GM23338 (cell line): ENCODE measurements around the gene RHOBTB3. TPM values are rescaled to one million over a fixed set of nuclear protein-coding genes. Genes with fewer than 3 reads are reported as not detected.

ENCODE experiments used
- ATAC-seq: fragments of 200-7000 bp; cut with Tn5 transposase; 3 replicates; pipeline ENCODE4 v1.9.1; 2020
- DNase-seq: peaks from one replicate; pipeline ENCODE4 v3.0.0-alpha.2; 2015; ENCODE audit warnings: low spot score
- H2AFZ ChIP-seq: fragments of 200-600 bp; sonication (generic); 2 replicates; pipeline ENCODE4 v1.8.0; 2016; ENCODE audit warnings: antibody characterized with exemption, mild to moderate bottlenecking, moderate library complexity
- H3F3A ChIP-seq: fragments of 200-600 bp; sonication (generic); replicated peaks from 2 replicates; pipeline ENCODE4 v1.8.0; 2017; ENCODE audit warnings: antibody characterized with exemption, mixed run types, low read depth
- H3K27ac ChIP-seq: fragments of 200-600 bp; sonication (generic); 2 replicates; pipeline ENCODE4 v1.6.1; 2016; ENCODE audit warnings: low read depth
- H3K27me3 ChIP-seq: fragments of 200-600 bp; sonication (generic); 2 replicates; pipeline ENCODE4 v1.8.0; 2016; ENCODE audit warnings: mild to moderate bottlenecking, mixed run types, moderate library complexity; ENCODE audit not compliant: insufficient read depth
- H3K36me3 ChIP-seq: fragments of 200-600 bp; sonication (generic); 2 replicates; pipeline ENCODE4 v1.8.0; 2016; ENCODE audit warnings: mild to moderate bottlenecking; ENCODE audit not compliant: insufficient read depth
- H3K4me1 ChIP-seq: fragments of 200-600 bp; sonication (generic); 2 replicates; pipeline ENCODE4 v1.8.0; 2016; ENCODE audit warnings: mild to moderate bottlenecking, moderate library complexity; ENCODE audit not compliant: insufficient read depth
- H3K4me2 ChIP-seq: fragments of 200-600 bp; sonication (generic); 2 replicates; pipeline ENCODE4 v1.7.1; 2017; ENCODE audit warnings: mixed run types
- H3K4me3 ChIP-seq: fragments of 200-600 bp; sonication (generic); 2 replicates; pipeline ENCODE4 v1.6.1; 2016; ENCODE audit warnings: mixed run types
- H3K79me2 ChIP-seq: fragments of 200-600 bp; sonication (generic); replicated peaks from 2 replicates; pipeline ENCODE4 v1.8.0; 2017; ENCODE audit warnings: mild to moderate bottlenecking; ENCODE audit not compliant: insufficient read depth
- H3K9me2 ChIP-seq: fragments of 200-600 bp; sonication (generic); 2 replicates; pipeline ENCODE4 v1.8.0; 2017; ENCODE audit not compliant: insufficient read depth
- H4K20me1 ChIP-seq: fragments of 200-600 bp; sonication (generic); replicated peaks from 2 replicates; pipeline ENCODE4 v1.8.0; 2017; ENCODE audit warnings: mild to moderate bottlenecking; ENCODE audit not compliant: insufficient read depth
- H3K27ac Mint-ChIP-seq: 2 replicates; pipeline ENCODE4 v1.8.0; 2020; ENCODE audit warnings: inconsistent platforms, mild to moderate bottlenecking, moderate library complexity, mixed read lengths
- H3K27me3 Mint-ChIP-seq: 3 replicates; pipeline ENCODE4 v1.8.0; 2022; ENCODE audit warnings: low read depth, mild to moderate bottlenecking, moderate library complexity, mixed read lengths, inconsistent platforms; ENCODE audit not compliant: insufficient read depth, poor library complexity
- H3K36me3 Mint-ChIP-seq: 3 replicates; pipeline ENCODE4 v1.8.0; 2021; ENCODE audit warnings: low read depth, mild to moderate bottlenecking, inconsistent platforms, moderate library complexity, mixed read lengths
- H3K4me1 Mint-ChIP-seq: 3 replicates; pipeline ENCODE4 v1.8.0; 2020; ENCODE audit warnings: mild to moderate bottlenecking, inconsistent platforms, mixed read lengths
- H3K4me3 Mint-ChIP-seq: 3 replicates; pipeline ENCODE4 v1.8.0; 2021; ENCODE audit warnings: moderate library complexity, mild to moderate bottlenecking, inconsistent platforms, mixed read lengths
- H3K9me3 Mint-ChIP-seq: 3 replicates; pipeline ENCODE4 v1.8.0; 2020; ENCODE audit warnings: moderate library complexity, mild to moderate bottlenecking, inconsistent platforms, mixed read lengths
- CREB1 ChIP-seq: fragments of 250-450 bp; sonication (Bioruptor Pico); IDR thresholded peaks from 2 replicates; pipeline ENCODE4 v1.5.0; 2020; ENCODE audit warnings: low read depth, mild to moderate bottlenecking, moderate library complexity
- CTCF ChIP-seq, 2 experiments: fragments of 200-600 bp in 1 of 2; sonication (generic) in 1 of 2; conservative IDR thresholded peaks; 2 replicates each; pipeline versions ENCODE4 v1.5.1 to v1.6.1; 2016 to 2017; ENCODE audit warnings: antibody characterized with exemption in 2 of 2, low read depth in 2 of 2, mild to moderate bottlenecking in 2 of 2, moderate library complexity in 1 of 2
- NANOG ChIP-seq: IDR thresholded peaks from 2 replicates; pipeline ENCODE4 v1.6.1; 2016; ENCODE audit warnings: antibody characterized with exemption, borderline replicate concordance
- POLR2AphosphoS5 ChIP-seq: IDR thresholded peaks from 2 replicates; pipeline ENCODE4 v1.6.1; 2016; ENCODE audit warnings: antibody characterized with exemption, low read depth
- ZNF114 ChIP-seq: fragments of 250-450 bp; sonication (Bioruptor Pico); IDR thresholded peaks from 2 replicates; pipeline ENCODE4 v1.5.0; 2020; ENCODE audit warnings: mild to moderate bottlenecking, moderate library complexity
- ZNF331 ChIP-seq: fragments of 250-450 bp; sonication (Bioruptor Pico); IDR thresholded peaks from 2 replicates; pipeline ENCODE4 v1.5.0; 2020; ENCODE audit warnings: low read depth, mild to moderate bottlenecking, moderate library complexity
- ZNF462 ChIP-seq: fragments of 250-450 bp; sonication (Bioruptor Pico); IDR thresholded peaks from 2 replicates; pipeline ENCODE4 v1.5.0; 2020; ENCODE audit warnings: mild to moderate bottlenecking, moderate library complexity
- polyA plus RNA-seq: library from polyadenylated mRNA; unstranded; fragments of >200 nt; fragmentation: Nextera tagmentation; extraction: Ambion mirVana; gene quantifications from 2 replicates; pipeline ENCODE4 v1.2.1, GENCODE V29; 2016
- total RNA-seq: library from RNA; depleted of rRNA; stranded (reverse); fragments of >200 nt; shearing (Covaris generic); gene quantifications from 2 replicates; pipeline ENCODE4 v1.2.3, GENCODE V29; 2014

The RHOBTB3 gene
- total and polyA plus RNA-seq, 2 experiments from 2014 or later = 10.0 to 13.4 TPM

DNA sequence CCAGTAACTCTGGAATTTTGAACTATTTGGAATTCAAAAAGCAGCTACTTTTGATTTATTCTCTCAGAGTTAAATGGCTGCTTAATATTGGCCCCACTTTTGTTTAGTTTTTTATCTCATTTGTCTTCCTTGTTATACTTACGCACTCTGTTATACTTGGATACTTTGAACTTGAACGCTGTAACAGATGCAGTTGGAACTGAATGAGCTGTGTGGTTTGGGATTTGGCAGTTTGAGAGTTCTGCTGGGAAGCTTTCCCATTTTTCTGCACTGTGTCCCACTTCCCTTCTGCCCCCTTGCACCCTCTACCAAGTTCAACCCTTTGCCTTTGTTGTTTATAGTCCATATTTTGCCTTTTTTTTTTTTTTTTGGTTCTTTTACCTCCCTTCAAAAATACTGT is 3.8 kb downstream of the RHOBTB3 start:
- H3K4me2 ChIP-seq = no peak overlapping the region
- no peak overlapping the region for H3K4me3 ChIP-seq
- Mint-ChIP-seq H3K27ac (no peak overlapping the region), H3K27me3 (peaks cover 10% of the 10 kb centered on the region), H3K4me3 (no peak overlapping the region), H3K9me3 (no peaks in the 10 kb centered on the region), H3K4me1 (peaks cover 13% of the 10 kb centered on the region), H3K36me3 (no peaks in the 10 kb centered on the region; the same call in 2 of the 3 replicates)
- H4K20me1 ChIP-seq = no peaks in the 10 kb centered on the region; the same call in 1 of the 2 replicates
- DNase-seq (no peak), ATAC-seq (no peak)
- no peak overlapping the region for H2AFZ ChIP-seq
- H3F3A ChIP-seq = no peaks in the 10 kb centered on the region
- peaks cover 4% of the 10 kb centered on the region for H3K4me1 ChIP-seq
- no peaks in the 10 kb centered on the region for H3K36me3 ChIP-seq
- no peak overlapping the region for H3K27ac ChIP-seq
- peaks cover 48% of the 10 kb centered on the region for H3K27me3 ChIP-seq
- H3K79me2 ChIP-seq = no peaks in the 10 kb centered on the region
- H3K9me2 ChIP-seq = no peaks in the 10 kb centered on the region
- TF ChIP-seq NANOG (no peak), ZNF462 (no peak), ZNF331 (CRISPR knock-in tag) (no peak), ZNF114 (CRISPR knock-in tag) (no peak)

- Histone ChIP-seq H3K4me1 (no peaks in the 10 kb centered on the region; the same call in 1 of the 2 replicates), H3K36me3 (no peaks in the 10 kb centered on the region), H3K27me3 (peaks cover 43% of the 10 kb centered on the region), H4K20me1 (no peaks in the 10 kb centered on the region; the same call in 1 of the 2 replicates), H3F3A (no peaks in the 10 kb centered on the region), H3K4me2 (no peak overlapping the region), H3K79me2 (no peaks in the 10 kb centered on the region), H2AFZ (no peak overlapping the region), H3K9me2 (no peaks in the 10 kb centered on the region), H3K27ac (no peak overlapping the region), H3K4me3 (no peak overlapping the region)
- no peak overlapping the region for H3K27ac Mint-ChIP-seq
- peaks cover 10% of the 10 kb centered on the region for H3K27me3 Mint-ChIP-seq
- H3K4me3 Mint-ChIP-seq = no peak overlapping the region
- no peak for DNase-seq
- peaks cover 8% of the 10 kb centered on the region for H3K4me1 Mint-ChIP-seq
- H3K36me3 Mint-ChIP-seq = no peaks in the 10 kb centered on the region; the same call in 1 of the 3 replicates
- ATAC-seq = no peak
- H3K9me3 Mint-ChIP-seq = no peaks in the 10 kb centered on the region
- TF ChIP-seq NANOG (no peak), CTCF (conservative IDR thresholded peaks at IDR 0.05; ENCODE audit: low read depth in 2 of 2) (no peak), POLR2AphosphoS5 (no peak), CREB1 (CRISPR knock-in tag) (no peak)
Measured at GRCh38 chr5:95735406-95735805, 4.3 kb downstream of the RHOBTB3 start.
